GM18909 (cell line): ENCODE results near the gene ZNG1F.
A peak's percentile ranks its signal among the peaks of the same experiment; 100 is the strongest.
"Not testable (repeated sequence)": the region's sequence is repeated elsewhere in the genome, so short reads cannot be mapped to it uniquely, and the experiment has no call there.

Experiments
- ATAC-seq: cut with Tn5 transposase; IDR thresholded peaks from one replicate; pipeline ENCODE4 v1.9.1; 2021; ENCODE audit warnings: mild to moderate bottlenecking; ENCODE audit not compliant: unreplicated experiment, poor library complexity

ZNG1F gene

GRCh38 chr9:41189217-41189616 is at the start of gene ZNG1F:
Gene ZNG1F (minus strand): TSS chr9:41189317. CDS start chr9:41189258, 59 bp downstream.
- ATAC-seq: not testable (repeated sequence)

- not testable (repeated sequence) for ATAC-seq
These were observed 48.1 kb upstream of the ZNG1F start for GRCh38 chr9:41237110-41237749.

- ATAC-seq: not testable (repeated sequence)
These were observed 47.5 kb upstream of the ZNG1F start for GRCh38 chr9:41236486-41237109.

- peak; percentile 100 for ATAC-seq
These were observed 46.0 kb upstream of the ZNG1F start for GRCh38 chr9:41234811-41235805.

- ATAC-seq: not testable (repeated sequence)
These were observed 45.1 kb upstream of the ZNG1F start for GRCh38 chr9:41234221-41234620.

GRCh38 chr9:41232326-41232725 is 43.2 kb upstream of the ZNG1F start:
- ATAC-seq: not testable (repeated sequence)

- not testable (repeated sequence) for ATAC-seq
These were observed 41.3 kb upstream of the ZNG1F start for GRCh38 chr9:41230418-41230817.

- no peak for ATAC-seq
These were observed 40.6 kb upstream of the ZNG1F start for GRCh38 chr9:41229408-41230401.

- not testable (repeated sequence) for ATAC-seq
These were observed 30.7 kb upstream of the ZNG1F start for GRCh38 chr9:41219831-41220230.

GRCh38 chr9:41188439-41188838 is 678 bp downstream of the ZNG1F start:
- ATAC-seq: not testable (repeated sequence)

- not testable (repeated sequence) for ATAC-seq
These were observed 14.1 kb downstream of the ZNG1F start for GRCh38 chr9:41174994-41175393.

GRCh38 chr9:41150116-41150515 is 39.0 kb downstream of the ZNG1F start:
- ATAC-seq: not testable (repeated sequence)

GRCh38 chr9:41141878-41142277 is 47.2 kb downstream of the ZNG1F start:
- ATAC-seq: not testable (repeated sequence)

GRCh38 chr9:41128581-41128980 is 60.5 kb downstream of the ZNG1F start, which contains the start of gene FOXD4L6:
Gene FOXD4L6 (minus strand): TSS chr9:41128681. CDS start chr9:41128383, 298 bp downstream.
- not testable (repeated sequence) for ATAC-seq

GRCh38 chr9:41126746-41127446 is 62.2 kb downstream of the ZNG1F start:
- ATAC-seq: not testable (repeated sequence)

GRCh38 chr9:41125936-41126335 is 63.2 kb downstream of the ZNG1F start:
- ATAC-seq: not testable (repeated sequence)

- ATAC-seq: not testable (repeated sequence)
These were observed 63.9 kb downstream of the ZNG1F start for GRCh38 chr9:41125109-41125658.
